Activated CD4-positive, alpha-beta T cell treated with anti-CD3 and anti-CD28 coated beads, Interleukin-2, amount 50 U/mL, for 24 hours (primary cell): ENCODE results near the gene PTPRN2.
"Not testable (repeated sequence)": the region's sequence is repeated elsewhere in the genome, so short reads cannot be mapped to it uniquely, and the experiment has no call there.

Experiments
- DNase-seq, 2 donors: peaks; one replicate each; pipeline ENCODE4 v3.0.0-alpha.2; 2020; ENCODE audit warnings: low read depth in 1 of 2, low spot score in 1 of 2

PTPRN2 gene

DNA sequence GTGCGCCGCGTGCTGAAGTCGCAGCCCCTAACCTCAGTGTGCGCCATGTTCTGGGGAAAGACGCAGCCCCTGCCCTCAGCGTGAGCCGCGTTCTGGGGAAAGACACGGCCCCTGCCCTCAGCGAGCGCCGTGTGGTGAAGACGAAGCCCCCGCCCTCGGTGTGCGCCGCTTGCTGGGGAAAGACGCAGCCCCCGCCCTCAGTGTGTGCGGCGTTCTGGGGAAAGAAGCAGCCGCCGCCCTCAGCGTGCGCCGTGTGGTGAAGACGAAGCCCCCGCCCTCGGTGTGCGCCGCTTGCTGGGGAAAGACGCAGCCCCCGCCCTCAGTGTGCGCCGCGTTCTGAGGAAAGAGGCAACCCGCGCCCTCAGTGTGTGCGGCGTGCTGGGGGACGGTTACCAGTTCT, 383.7 kb downstream of the PTPRN2 start:
- DNase-seq = not testable (repeated sequence)

- DNase-seq = no peak
Measured at GRCh38 chr7:158194365-158194900, 393.2 kb downstream of the PTPRN2 start.

DNA sequence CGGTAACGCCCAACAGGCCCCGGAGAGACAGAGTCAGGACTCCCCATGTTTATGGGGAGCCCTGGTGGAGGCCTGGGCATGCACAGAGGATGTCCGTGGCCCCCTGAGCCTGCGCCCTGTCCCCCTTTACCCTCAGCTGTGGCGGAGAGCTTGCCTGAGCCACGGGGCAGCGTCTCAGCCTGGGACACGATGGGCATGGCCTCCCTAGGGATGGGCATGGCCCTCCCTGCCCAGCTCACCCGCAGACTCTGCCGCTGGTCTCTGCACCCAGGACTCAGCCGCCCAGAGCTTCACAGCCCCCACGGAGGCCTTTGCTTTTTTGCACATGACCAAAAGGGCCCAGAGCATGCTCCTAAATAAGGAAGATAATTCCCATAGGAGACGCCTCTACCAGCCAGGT, 394.2 kb downstream of the PTPRN2 start:
- DNase-seq = no peak

DNA sequence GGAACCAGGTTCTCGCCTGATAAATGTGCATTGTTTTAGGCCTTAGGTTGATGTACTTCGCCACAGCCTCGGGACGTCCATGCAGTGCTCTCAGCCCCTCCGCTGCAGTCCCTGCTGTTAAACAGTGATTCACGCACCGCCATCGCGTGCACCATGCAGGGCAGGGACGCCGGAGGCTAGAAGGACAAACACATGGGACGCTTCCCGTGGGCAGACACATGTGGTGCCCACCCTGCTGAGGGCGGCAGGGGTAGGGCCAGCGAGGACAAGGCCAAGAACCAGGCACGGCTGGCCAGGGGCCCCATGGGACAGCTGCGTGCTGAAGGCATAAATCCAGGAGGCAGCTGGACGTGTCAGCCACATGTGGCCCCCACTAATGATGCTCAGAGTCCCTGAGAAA, 394.7 kb downstream of the PTPRN2 start:
- DNase-seq = no peak

DNA sequence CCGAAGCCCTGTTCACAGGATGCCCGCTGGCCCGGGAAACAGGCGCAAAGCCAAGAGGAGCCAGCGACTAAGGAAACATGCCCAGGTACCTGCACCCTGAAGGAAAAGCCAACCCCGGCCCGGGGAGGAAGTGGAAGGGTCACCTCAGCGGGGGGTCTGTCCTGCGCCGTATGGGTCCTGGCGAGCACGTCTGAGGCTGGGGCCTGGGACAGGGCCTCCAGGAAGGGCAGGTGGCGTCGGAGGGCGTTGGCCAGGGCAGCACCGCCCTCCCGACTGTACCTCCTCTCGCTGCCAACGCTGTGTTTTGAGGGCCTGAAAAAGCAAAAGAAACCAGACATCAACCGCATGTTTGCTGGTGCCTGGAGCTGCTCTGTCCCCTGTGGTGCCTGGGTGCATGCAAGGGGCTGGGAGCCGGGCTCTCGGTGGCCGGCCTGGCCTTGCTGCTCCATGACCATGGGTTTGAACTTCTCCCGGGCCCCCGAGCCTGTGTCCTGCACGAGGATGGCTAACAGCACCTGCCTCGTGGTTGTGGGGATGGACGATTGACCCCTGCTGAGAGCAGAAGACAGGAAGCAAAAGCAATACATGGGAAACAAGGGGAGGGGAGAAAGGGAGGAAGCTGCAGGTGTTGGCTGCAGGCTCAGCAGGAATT, 395.3 kb downstream of the PTPRN2 start:
- no peak for DNase-seq

DNA sequence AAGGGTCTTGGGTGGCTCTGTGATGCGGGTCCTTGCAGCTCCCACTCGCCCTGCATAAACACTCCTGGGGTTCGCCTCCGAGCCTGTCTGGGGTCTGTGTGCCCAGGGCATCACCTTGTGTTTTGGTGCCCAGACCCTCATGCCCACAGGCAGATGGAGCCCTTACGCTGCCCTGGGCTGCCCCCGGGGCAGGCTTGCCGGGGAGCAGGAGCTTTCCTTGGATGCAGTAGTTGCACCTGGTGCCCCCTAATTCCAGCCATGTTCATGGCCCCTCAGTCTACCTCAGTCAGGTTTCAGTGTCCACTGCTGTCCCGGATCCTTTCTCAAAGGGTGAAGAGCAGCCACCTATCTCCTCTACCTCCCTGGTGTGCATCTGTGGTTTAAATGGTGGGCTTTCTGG, 396.0 kb downstream of the PTPRN2 start:
- DNase-seq = no peak

- DNase-seq = no peak
Measured at GRCh38 chr7:158190756-158191155, 396.9 kb downstream of the PTPRN2 start.

DNA sequence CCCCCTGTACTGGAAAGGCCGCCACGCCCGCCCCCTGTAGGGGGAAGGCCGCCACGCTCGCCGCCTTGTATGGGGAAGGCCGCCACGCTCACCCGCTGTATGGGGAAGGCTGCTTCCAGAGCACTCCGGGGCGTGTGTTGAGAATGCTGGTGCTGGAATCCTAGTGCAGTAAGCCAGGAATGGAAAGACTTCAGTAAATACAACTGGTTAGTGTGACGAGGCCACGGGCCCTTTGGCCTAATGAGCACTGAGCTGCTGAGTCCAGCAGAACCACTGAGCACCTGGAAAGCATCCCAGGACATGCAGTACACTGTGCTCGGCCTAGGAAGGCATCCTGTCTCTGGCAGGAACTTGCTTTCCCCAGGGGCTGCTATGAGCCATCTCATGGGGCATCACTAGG, 398.9 kb downstream of the PTPRN2 start:
- no peak for DNase-seq

DNA sequence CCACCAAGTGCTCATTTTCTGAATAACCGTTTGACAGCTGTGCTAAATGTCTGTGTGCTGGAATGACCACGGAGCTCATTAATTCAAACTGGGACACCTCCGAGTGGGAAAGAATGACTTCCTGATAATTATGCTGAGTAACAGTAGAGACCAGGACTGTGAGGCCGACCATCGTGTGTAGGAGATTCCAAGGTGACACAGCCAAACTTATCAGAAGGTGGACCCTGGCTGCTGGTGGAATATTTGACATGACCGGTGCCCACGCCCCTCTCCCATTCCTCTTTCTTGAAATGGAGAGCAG, 400.0 kb downstream of the PTPRN2 start:
- DNase-seq = no peak

DNA sequence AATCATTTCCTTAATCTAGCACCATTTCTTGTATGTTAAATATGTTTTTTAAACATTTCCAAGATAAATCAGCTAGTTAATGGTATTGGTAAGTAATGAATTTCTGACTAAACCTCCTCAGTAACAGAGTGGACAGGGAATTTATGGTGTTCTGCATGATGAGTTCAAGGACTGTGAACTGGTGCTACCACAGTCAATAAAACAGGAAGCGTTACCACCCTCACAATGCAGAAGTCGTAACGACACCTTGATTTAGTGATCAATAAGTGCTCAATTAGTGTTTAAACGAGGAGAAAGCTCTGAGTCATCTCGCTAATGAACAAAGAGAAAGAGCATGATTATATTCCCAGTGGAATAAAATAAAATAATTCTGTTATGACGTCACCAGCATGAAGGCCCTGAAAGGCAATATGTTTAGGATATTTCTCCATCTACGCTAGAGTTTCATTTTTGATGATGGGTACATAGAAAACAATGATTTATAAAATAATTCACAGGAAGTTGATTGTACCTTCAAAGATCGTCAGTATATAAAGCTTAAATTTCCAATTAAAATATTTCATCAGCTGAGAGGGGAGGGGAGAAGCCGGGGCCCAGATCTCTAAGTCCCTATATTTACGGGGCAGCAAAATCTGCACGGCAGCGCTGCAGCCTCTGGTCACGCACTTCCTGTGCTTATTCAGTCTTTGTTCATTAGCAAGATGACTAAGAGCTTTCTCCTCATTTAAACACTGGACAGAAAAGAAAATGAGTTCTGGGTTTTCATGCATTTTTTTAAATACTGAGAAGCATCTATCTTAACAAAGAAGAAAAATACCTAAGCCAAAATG, 400.5 kb downstream of the PTPRN2 start:
- DNase-seq = no peak

GRCh38 chr7:158186406-158186805, 401.2 kb downstream of the PTPRN2 start:
- DNase-seq = no peak

DNA sequence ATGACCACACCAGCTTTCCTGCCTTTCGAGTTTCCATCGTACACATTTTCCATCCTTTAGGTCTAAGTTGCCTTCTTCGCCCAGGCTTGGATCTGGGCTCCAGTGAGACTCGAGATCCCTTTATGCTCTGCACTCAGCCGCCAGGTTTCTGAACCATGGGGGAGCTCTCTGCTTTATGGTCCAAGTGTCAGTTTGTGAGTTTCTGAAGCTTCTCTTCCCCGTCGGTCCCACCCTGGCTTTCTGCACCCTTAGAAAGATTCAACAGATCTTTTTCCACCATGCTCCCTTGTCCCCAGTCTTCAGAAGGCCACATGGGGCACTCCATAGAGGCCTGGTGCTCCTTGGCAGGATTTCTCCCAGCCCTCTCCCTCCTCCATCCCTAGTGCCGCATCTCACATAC, 402.0 kb downstream of the PTPRN2 start:
- no peak for DNase-seq

DNA sequence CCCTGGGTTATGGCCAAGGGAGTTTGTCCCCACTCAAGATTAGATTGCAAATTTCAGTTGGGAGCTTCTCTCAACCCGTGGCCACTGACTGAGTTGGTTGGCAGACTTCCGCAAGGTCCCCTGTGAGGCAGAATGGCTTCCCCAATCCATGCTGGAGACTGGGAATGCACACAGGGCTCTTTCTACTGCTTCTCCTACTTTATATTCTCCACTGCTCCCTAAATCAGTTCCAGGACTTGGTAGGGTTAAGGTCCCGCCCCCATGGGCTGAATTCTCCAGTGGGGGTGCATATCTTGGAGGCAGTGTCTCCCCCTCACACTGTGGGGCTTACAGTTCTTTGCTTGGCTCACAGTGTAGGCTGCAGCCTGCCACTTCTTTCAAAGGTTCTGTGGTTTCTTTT, 404.2 kb downstream of the PTPRN2 start:
- no peak for DNase-seq

DNA sequence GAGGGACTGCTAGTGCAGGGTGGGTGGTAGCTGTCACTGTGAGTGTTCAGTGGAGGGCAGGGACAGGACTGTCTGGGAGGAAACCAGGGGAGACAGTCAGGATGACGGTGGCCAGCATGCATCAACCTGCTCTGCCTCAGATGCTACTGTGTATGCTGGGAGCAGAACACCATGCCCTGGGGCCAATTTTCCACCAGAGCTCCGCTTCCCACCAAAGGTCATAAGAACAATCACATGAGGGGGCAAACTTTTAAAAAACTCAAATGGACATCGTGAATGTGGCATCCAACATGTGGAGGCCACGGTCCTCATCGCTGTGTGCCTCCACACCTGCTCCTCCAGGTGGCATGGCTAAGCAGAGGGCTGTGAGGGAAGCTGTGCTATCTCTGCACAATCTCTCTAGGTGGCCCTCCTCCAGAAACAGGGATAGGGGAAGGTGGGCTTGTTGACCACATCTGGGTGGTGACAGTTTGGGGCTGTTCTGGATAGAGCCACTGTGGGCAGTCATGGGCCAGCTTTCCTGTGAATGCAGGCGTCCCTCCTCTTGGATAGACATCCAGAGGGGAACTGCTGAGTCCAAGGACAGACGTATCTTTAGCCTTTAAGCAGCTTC, 411.0 kb downstream of the PTPRN2 start:
- no peak for DNase-seq

- no peak for DNase-seq
Measured at GRCh38 chr7:158175779-158176178, 411.8 kb downstream of the PTPRN2 start.

- DNase-seq = no peak
Measured at GRCh38 chr7:158174947-158175346, 412.7 kb downstream of the PTPRN2 start.

DNA sequence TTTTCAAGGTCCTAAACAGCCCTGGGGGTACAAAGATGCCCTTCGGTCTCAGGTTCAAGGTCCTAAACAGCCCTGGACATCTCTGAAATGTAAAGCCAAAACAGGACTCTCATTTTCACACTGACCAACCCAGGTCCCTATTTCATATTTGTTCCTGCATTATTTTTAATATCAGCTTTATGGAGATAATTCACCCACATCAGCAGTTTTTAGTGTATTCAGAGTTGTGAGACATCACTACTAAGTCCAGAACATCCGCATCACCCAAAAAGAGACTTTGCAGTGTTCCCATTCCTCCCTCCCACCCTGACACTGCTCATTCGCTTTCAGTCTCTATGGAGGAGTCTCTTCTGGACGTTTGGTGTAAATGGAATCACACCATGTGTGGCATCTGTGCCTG, 420.2 kb downstream of the PTPRN2 start:
- no peak for DNase-seq

GRCh38 chr7:158166386-158167340, 421.0 kb downstream of the PTPRN2 start:
- DNase-seq = no peak

- DNase-seq = no peak
Measured at GRCh38 chr7:158165711-158166110, 421.9 kb downstream of the PTPRN2 start.

DNA sequence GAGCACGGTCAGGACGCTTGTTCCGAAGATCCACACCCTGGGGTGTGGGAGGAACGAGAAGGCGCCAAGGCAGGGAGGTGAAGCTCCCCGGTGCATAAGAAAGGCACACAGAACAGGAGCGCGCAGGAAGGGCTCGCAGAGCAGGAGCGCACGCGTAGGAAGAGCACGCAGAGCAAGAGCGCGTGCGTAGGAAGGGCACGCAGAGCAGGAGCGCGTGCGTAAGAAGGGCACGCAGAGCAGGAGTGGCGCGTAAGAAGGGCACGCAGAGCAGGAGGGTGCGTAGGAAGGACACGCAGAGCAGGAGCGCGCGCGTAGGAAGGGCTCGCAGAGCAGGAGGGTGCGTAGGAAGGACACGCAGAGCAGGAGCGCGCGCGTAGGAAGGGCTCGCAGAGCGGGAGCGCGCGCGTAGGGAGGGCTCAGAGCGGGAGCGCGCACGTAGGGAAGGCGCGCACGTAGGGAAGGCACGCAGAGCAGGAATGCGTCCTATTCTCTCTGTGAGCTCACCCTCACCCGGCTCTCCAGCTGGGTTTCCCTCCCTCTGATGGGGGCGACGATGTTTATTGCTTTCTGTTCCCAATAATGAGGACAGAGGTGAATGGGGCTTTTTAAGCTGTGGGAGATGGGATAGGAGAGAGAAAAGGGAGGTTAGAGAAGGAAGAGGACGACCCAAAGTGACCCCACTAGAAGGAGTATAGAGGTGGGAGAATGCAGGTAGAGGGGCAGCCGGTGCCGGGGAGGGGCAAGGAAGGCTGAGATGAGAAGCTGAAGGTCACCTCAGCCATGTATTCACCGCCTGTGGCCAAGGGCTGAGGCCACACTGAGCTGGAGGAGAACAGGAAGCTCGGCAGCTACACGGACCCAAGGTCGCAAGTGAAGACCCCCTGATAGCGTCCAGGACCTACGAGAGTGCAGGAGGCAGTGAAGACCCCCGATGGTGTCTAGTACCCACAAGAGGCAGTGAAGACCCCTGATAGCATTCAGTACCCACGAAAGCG, 423.2 kb downstream of the PTPRN2 start:
- no peak for DNase-seq
